ENCODE results near the gene PYROXD2. TPM values are rescaled to one million over a fixed set of nuclear protein-coding genes. Genes with fewer than 3 reads are reported as not detected.

Gene PYROXD2
- total RNA-seq, 1 experiment from 2014 or later: 2.3 TPM

DNA sequence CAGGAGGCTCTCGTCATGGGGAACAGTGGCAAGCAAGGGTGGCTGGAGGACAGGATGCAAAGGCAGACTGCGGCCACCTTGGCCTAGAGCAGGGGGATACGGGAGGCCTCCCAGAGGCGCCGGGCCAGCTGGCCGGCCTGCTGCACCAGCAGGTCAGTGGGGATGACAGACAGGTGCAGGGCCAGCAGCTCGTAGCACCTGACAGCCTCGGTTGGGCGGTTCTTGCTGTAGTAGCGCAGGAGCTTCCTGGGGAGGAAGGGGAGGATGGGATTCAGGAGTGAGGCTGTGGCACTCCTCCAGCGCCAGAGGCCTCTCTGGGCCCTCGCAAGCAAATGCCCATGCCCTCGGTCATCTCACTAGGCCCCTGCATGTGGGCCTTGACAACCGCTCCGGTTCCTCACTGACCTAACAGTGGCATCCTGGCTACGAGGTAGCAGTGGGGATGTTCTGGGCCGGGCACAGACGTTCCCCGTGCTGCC lies 2.5 kb upstream of the PYROXD2 start:
- H3K4me3 ChIP-seq (ENCODE audit: low read depth in 2 of 2, low read length in 2 of 2): no peak overlapping the region
- ATAC-seq (no peak), DNase-seq (ENCODE audit: low read depth, low spot score) (no peak)
- CTCF ChIA-PET: no interaction called here
- no peaks in the 10 kb centered on the region for H3K9me3 ChIP-seq (ENCODE audit: control insufficient read depth, insufficient read depth, low read depth, low read length)
- no peak overlapping the region for H3K27ac ChIP-seq (ENCODE audit: low read length)
- H3K4me1 ChIP-seq (ENCODE audit: control insufficient read depth, insufficient read depth, low read length): peaks cover 17% of the 10 kb centered on the region
- no peaks in the 10 kb centered on the region for H3K27me3 ChIP-seq (ENCODE audit: control insufficient read depth, insufficient read depth, low read length)
- no peaks in the 10 kb centered on the region; the same call in none of the 2 replicates for H3K36me3 ChIP-seq (ENCODE audit: control insufficient read depth, insufficient read depth, low read length)
- no TSS peak for BruUV-seq (replicated peaks)
- intact Hi-C loops (cut with micrococcal nuclease; ENCODE audit: unreplicated experiment): no loop called here
- POLR2A ChIA-PET: no interaction called here
- in situ Hi-C loops (cut with HindIII; ENCODE audit: low pct_unique_long_range_greater_than_20kb, low sequenced_read_pairs): no loop called here
- TF ChIP-seq POLR2AphosphoS5 (IDR thresholded peaks at IDR 0.05; ENCODE audit: low read depth, low read length) (no peak), TCF7L2 (IDR thresholded peaks at IDR 0.05; ENCODE audit: low read depth, low read length) (no peak), SIN3A (IDR thresholded peaks at IDR 0.05; ENCODE audit: borderline replicate concordance, insufficient read depth, low read depth, low read length) (no peak)
- TF ChIP-seq, protein P1, sequence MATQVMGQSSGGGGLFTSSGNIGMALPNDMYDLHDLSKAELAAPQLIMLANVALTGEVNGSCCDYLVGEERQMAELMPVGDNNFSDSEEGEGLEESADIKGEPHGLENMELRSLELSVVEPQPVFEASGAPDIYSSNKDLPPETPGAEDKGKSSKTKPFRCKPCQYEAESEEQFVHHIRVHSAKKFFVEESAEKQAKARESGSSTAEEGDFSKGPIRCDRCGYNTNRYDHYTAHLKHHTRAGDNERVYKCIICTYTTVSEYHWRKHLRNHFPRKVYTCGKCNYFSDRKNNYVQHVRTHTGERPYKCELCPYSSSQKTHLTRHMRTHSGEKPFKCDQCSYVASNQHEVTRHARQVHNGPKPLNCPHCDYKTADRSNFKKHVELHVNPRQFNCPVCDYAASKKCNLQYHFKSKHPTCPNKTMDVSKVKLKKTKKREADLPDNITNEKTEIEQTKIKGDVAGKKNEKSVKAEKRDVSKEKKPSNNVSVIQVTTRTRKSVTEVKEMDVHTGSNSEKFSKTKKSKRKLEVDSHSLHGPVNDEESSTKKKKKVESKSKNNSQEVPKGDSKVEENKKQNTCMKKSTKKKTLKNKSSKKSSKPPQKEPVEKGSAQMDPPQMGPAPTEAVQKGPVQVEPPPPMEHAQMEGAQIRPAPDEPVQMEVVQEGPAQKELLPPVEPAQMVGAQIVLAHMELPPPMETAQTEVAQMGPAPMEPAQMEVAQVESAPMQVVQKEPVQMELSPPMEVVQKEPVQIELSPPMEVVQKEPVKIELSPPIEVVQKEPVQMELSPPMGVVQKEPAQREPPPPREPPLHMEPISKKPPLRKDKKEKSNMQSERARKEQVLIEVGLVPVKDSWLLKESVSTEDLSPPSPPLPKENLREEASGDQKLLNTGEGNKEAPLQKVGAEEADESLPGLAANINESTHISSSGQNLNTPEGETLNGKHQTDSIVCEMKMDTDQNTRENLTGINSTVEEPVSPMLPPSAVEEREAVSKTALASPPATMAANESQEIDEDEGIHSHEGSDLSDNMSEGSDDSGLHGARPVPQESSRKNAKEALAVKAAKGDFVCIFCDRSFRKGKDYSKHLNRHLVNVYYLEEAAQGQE (IDR thresholded peaks at IDR 0.05; ENCODE audit: insufficient read depth in 1 of 2, low read depth in 2 of 2, low read length in 1 of 2): no peak
- TF ChIP-seq, protein P2, sequence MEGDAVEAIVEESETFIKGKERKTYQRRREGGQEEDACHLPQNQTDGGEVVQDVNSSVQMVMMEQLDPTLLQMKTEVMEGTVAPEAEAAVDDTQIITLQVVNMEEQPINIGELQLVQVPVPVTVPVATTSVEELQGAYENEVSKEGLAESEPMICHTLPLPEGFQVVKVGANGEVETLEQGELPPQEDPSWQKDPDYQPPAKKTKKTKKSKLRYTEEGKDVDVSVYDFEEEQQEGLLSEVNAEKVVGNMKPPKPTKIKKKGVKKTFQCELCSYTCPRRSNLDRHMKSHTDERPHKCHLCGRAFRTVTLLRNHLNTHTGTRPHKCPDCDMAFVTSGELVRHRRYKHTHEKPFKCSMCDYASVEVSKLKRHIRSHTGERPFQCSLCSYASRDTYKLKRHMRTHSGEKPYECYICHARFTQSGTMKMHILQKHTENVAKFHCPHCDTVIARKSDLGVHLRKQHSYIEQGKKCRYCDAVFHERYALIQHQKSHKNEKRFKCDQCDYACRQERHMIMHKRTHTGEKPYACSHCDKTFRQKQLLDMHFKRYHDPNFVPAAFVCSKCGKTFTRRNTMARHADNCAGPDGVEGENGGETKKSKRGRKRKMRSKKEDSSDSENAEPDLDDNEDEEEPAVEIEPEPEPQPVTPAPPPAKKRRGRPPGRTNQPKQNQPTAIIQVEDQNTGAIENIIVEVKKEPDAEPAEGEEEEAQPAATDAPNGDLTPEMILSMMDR (IDR thresholded peaks at IDR 0.05): no peak

DNA sequence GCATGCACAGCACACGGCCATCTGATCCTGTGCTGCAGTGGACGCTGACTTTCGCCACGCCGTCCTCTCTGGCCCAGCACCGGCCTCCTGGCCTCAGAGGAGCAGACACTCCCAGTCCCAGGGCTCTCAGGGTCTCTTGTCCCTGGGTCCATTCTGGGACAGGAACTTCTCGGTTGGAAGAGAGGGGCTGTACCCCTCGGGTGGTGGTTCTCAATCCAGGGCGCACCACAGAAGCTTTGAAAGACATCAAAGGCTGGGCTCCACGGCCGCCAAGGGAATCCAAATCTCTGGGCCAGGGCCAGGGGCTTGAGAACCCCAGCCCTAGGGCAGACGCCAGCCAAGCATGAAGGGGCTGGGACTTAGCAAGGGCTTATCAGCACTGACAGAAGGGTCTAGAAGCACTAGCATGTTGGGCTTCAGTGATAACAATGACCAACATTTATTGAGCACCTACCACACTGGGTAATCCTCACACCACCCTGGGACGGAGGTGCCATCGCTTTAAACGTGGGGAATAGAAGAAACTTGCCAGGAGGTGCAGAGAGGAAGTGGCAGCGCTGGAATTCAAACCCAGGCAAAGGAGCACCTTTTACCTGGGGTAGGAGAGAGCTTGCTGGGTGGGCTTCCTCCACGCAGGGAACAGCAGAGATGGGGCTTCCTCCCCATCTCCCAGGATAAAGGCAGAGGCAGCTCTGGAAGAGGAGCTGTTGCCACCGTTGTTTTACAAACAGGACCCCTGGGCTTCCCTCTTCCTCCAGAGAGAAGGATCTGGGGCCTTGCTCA lies 1.8 kb upstream of the PYROXD2 start:
- DNase-seq (ENCODE audit: low read depth, low spot score): no peak

More for the DNA sequence above, 1.8 kb upstream of the PYROXD2 start:
- in situ Hi-C loops (cut with HindIII; ENCODE audit: low pct_unique_long_range_greater_than_20kb, low sequenced_read_pairs) (no loop called here), intact Hi-C loops (cut with micrococcal nuclease; ENCODE audit: unreplicated experiment) (no loop called here)
- no peaks in the 10 kb centered on the region; the same call in none of the 2 replicates for H3K36me3 ChIP-seq (ENCODE audit: control insufficient read depth, insufficient read depth, low read length)
- ATAC-seq: no peak
- CTCF ChIA-PET: no interaction called here
- BruUV-seq (replicated peaks): no TSS peak
- no peaks in the 10 kb centered on the region for H3K9me3 ChIP-seq (ENCODE audit: control insufficient read depth, insufficient read depth, low read depth, low read length)
- peaks cover 17% of the 10 kb centered on the region for H3K4me1 ChIP-seq (ENCODE audit: control insufficient read depth, insufficient read depth, low read length)
- H3K4me3 ChIP-seq (ENCODE audit: low read depth in 2 of 2, low read length in 2 of 2): no peak overlapping the region
- H3K27ac ChIP-seq (ENCODE audit: low read length): no peak overlapping the region
- H3K27me3 ChIP-seq (ENCODE audit: control insufficient read depth, insufficient read depth, low read length): no peaks in the 10 kb centered on the region
- POLR2A ChIA-PET: no interaction called here
- TF ChIP-seq, protein P2 (IDR thresholded peaks at IDR 0.05): no peak
- no peak for TF ChIP-seq SIN3A (IDR thresholded peaks at IDR 0.05; ENCODE audit: borderline replicate concordance, insufficient read depth, low read depth, low read length)
- 0 out of 2 replicates have a peak, but pooled peaks have one; percentile 32 for TF ChIP-seq TCF7L2 (IDR thresholded peaks at IDR 0.05; ENCODE audit: low read depth, low read length)
